Bronchus fibroblast of lung (primary cell): ENCODE measurements around the gene LRFN3. TPM values are rescaled to one million over a fixed set of nuclear protein-coding genes. Genes with fewer than 3 reads are reported as not detected.

Experiments used
- total RNA-seq: library from RNA; depleted of rRNA; stranded (reverse); fragments of >200 nt; gene quantifications from 2 replicates; pipeline ENCODE4 v1.2.3, GENCODE V29; 2015

Gene LRFN3, protein sequence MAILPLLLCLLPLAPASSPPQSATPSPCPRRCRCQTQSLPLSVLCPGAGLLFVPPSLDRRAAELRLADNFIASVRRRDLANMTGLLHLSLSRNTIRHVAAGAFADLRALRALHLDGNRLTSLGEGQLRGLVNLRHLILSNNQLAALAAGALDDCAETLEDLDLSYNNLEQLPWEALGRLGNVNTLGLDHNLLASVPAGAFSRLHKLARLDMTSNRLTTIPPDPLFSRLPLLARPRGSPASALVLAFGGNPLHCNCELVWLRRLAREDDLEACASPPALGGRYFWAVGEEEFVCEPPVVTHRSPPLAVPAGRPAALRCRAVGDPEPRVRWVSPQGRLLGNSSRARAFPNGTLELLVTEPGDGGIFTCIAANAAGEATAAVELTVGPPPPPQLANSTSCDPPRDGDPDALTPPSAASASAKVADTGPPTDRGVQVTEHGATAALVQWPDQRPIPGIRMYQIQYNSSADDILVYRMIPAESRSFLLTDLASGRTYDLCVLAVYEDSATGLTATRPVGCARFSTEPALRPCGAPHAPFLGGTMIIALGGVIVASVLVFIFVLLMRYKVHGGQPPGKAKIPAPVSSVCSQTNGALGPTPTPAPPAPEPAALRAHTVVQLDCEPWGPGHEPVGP
- 3.9 and 6.1 TPM in 2 replicates for total RNA-seq

DNA sequence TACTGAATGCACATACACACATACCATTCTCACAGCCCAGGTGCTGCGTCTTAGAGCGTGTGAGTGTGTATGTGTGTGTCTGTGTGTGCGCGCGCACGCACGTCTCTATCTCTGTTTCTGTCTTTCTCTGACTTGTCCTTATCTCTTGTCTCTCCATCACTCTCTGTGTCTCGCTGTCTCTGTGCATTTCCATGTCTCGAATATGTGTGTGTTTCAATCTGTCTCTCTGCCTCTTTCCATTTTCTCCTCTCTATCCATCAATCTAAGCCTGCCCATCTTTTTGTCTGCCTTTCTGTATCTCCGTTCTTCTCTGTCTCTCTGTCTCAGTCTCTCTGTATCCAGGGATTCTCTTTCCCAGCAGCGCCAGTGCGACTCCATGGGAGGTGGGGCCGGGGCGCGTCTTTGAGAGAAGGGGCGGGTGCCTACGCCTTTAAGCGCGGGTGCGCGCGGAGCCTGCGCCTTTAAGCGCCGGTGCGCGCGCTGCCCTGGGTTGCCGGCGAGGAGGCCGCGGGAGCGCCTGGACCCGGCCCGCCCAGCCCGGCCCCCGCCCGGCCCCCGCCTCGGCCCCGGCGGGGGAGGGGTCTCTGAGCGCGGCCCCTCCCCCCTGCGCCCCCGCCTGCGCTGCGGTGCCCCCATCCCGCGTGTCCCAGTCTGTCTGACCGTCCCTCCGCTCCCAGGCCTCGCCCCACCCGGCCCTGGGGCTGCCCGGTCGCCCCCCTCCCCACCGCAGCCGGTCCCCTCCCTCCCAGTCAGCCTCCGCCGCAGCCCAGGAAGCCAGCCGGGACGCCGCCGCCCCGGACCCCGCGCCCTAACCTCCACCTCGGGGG, at the start of gene LRFN3:
LRFN3 (plus strand) TSS at position 464 of the 827 bp plus-strand sequence. CDS start 3,052 bp downstream, outside the sequence.

GRCh38 chr19:35901854-35902661, 34.1 kb upstream of the LRFN3 start, which contains the start of gene HCST:
TSS of gene HCST (plus strand) at chr19:35902529. CDS start at chr19:35902594, 65 bp downstream.

DNA sequence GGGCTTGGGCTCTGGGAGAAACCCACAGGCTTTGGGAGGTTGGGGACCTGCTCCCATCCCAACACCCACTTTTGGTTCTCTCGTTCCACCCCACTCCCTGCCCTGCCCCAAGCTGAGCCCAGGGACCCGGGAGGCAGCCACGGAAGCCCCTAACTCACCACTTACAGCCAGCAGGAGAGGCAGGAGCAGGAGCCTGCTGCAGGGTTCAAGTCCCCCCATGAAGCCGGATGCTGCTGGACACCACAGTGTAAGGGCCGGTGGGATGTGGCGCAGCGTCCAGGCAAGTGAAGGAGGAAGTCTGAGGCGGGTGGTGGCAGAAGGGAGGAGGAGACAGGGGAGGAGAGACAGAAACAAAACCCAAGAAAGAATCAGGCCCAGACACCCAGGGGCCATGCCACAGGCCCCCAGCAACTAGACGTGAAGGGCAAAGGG, 28.1 kb upstream of the LRFN3 start, which contains the start of gene TYROBP:
TYROBP (minus strand) TSS at position 286 of the 432 bp plus-strand sequence; CDS start at position 219, 67 bp downstream.

Other genes with a start within 250 kb of the LRFN3 start
- not detected in 2 replicates for gene ZBTB32, start 231.8 kb upstream of the LRFN3 start, total RNA-seq
- 9.2 and 12.0 TPM in 2 replicates for gene KMT2B, start 218.4 kb upstream of the LRFN3 start, total RNA-seq
- gene IGFLR1, start 193.9 kb upstream of the LRFN3 start, total RNA-seq: 19.0 and 26.1 TPM in 2 replicates
- 7.3 and 15.8 TPM in 2 replicates for gene U2AF1L4, start 191.0 kb upstream of the LRFN3 start, total RNA-seq
- gene PSENEN, start 190.7 kb upstream of the LRFN3 start, total RNA-seq: 45.3 and 47.9 TPM in 2 replicates
- 15.3 TPM in 2 replicates for gene LIN37, start 187.8 kb upstream of the LRFN3 start, total RNA-seq
- 20.1 and 22.5 TPM in 2 replicates for gene HSPB6, start 179.3 kb upstream of the LRFN3 start, total RNA-seq
- gene PROSER3, start 178.2 kb upstream of the LRFN3 start, total RNA-seq: 8.1 and 8.5 TPM in 2 replicates
- 6.5 and 14.1 TPM in 2 replicates for gene ARHGAP33, start 160.8 kb upstream of the LRFN3 start, total RNA-seq
- gene PRODH2, start 123.5 kb upstream of the LRFN3 start, total RNA-seq: not detected in 2 replicates
- not detected in 2 replicates for gene NPHS1, start 83.9 kb upstream of the LRFN3 start, total RNA-seq
- under 0.01 TPM in 2 replicates for gene KIRREL2, start 79.5 kb upstream of the LRFN3 start, total RNA-seq
- gene APLP1, start 67.8 kb upstream of the LRFN3 start, total RNA-seq: 2.4 and 5.9 TPM in 2 replicates
- 3.0 and 3.4 TPM in 2 replicates for gene NFKBID, start 35.8 kb upstream of the LRFN3 start, total RNA-seq
- not detected in 2 replicates for gene HCST, start 33.8 kb upstream of the LRFN3 start, total RNA-seq
- not detected in 2 replicates for gene TYROBP, start 28.1 kb upstream of the LRFN3 start, total RNA-seq
- 20.0 and 20.5 TPM in 2 replicates for gene SDHAF1, start 58.8 kb downstream of the LRFN3 start, total RNA-seq
- 0.15 and 0.17 TPM in 2 replicates for gene SYNE4, start 72.4 kb downstream of the LRFN3 start, total RNA-seq
- 23.7 and 29.6 TPM in 2 replicates for gene ALKBH6, start 77.8 kb downstream of the LRFN3 start, total RNA-seq
- 5.5 and 6.7 TPM in 2 replicates for gene CLIP3, start 96.5 kb downstream of the LRFN3 start, total RNA-seq
- 7.6 and 7.7 TPM in 2 replicates for gene THAP8, start 117.9 kb downstream of the LRFN3 start, total RNA-seq
- gene WDR62, start 118.5 kb downstream of the LRFN3 start, total RNA-seq: 12.2 and 12.9 TPM in 2 replicates
- not detected in 2 replicates for gene OVOL3, start 174.8 kb downstream of the LRFN3 start, total RNA-seq
- 74.6 and 100 TPM in 2 replicates for gene POLR2I, start 178.5 kb downstream of the LRFN3 start, total RNA-seq
- gene TBCB, start 179.1 kb downstream of the LRFN3 start, total RNA-seq: 422 and 426 TPM in 2 replicates
- 402 and 424 TPM in 2 replicates for gene CAPNS1, start 203.7 kb downstream of the LRFN3 start, total RNA-seq
- 6.6 and 13.5 TPM in 2 replicates for gene COX7A1, start 216.1 kb downstream of the LRFN3 start, total RNA-seq